Measurements from ENCODE around the gene HLA-F. TPM values are rescaled to one million over a fixed set of nuclear protein-coding genes. Genes with fewer than 3 reads are reported as not detected.
A peak's percentile ranks its signal among the peaks of the same experiment; 100 is the strongest.

HLA-F gene
- total RNA-seq, 4 donors from 2014 or later = 213 to 359 (median 299) TPM

GRCh38 chr6:29710281-29710941 lies 12.8 kb upstream of the HLA-F start:
- Histone ChIP-seq H3K27ac (peak overlapping the region in 2 of 4 donors; percentile 48 to 75), H3K9me3 (no peaks in the 10 kb centered on the region), H3K36me3 (no peaks in the 10 kb centered on the region), H3K4me3 (no peak overlapping the region), H3K4me1 (no peaks in the 10 kb centered on the region), H3K27me3 (no peaks in the 10 kb centered on the region)
- TF ChIP-seq POLR2A (IDR thresholded peaks at IDR 0.05) = no peak
- TF ChIP-seq, protein P1, sequence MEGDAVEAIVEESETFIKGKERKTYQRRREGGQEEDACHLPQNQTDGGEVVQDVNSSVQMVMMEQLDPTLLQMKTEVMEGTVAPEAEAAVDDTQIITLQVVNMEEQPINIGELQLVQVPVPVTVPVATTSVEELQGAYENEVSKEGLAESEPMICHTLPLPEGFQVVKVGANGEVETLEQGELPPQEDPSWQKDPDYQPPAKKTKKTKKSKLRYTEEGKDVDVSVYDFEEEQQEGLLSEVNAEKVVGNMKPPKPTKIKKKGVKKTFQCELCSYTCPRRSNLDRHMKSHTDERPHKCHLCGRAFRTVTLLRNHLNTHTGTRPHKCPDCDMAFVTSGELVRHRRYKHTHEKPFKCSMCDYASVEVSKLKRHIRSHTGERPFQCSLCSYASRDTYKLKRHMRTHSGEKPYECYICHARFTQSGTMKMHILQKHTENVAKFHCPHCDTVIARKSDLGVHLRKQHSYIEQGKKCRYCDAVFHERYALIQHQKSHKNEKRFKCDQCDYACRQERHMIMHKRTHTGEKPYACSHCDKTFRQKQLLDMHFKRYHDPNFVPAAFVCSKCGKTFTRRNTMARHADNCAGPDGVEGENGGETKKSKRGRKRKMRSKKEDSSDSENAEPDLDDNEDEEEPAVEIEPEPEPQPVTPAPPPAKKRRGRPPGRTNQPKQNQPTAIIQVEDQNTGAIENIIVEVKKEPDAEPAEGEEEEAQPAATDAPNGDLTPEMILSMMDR (IDR thresholded peaks at IDR 0.05) = no peak
- no peak for DNase-seq

DNA sequence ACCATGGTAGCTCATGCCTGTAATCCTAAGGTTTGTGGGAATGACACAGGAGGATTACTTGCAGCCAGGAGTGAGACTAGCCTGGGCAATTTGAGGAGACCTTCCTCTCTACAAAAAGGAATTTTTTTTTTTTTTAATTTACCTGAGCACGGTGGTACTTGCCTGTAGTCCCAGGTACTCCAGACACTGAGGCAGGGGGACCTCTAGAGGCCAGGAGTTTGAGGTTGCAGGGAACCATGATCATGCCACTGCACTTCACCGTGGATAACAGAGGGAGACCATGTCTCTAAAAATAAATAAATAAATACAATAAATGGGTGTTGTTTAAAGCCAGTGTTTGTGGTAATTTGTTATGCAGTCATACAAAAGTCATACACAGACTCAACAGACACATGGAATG lies 2.4 kb upstream of the HLA-F start:
- no peaks in the 10 kb centered on the region for H3K27me3 ChIP-seq
- H3K27ac ChIP-seq = no peak overlapping the region
- peaks cover 0 to 18% (median 13%) of the 10 kb centered on the region in 4 donors for H3K4me1 ChIP-seq
- DNase-seq = peak in 2 of 3 donors; percentile 31 to 72
- peaks cover 0 to 7% (median 0%) of the 10 kb centered on the region in 3 donors for H3K36me3 ChIP-seq
- TF ChIP-seq POLR2A (IDR thresholded peaks at IDR 0.05) = no peak
- TF ChIP-seq, protein P1 (IDR thresholded peaks at IDR 0.05) = peak in 2 of 6 experiments; percentile 7 to 16
- no peak overlapping the region for H3K4me3 ChIP-seq
- no peaks in the 10 kb centered on the region for H3K9me3 ChIP-seq

DNA sequence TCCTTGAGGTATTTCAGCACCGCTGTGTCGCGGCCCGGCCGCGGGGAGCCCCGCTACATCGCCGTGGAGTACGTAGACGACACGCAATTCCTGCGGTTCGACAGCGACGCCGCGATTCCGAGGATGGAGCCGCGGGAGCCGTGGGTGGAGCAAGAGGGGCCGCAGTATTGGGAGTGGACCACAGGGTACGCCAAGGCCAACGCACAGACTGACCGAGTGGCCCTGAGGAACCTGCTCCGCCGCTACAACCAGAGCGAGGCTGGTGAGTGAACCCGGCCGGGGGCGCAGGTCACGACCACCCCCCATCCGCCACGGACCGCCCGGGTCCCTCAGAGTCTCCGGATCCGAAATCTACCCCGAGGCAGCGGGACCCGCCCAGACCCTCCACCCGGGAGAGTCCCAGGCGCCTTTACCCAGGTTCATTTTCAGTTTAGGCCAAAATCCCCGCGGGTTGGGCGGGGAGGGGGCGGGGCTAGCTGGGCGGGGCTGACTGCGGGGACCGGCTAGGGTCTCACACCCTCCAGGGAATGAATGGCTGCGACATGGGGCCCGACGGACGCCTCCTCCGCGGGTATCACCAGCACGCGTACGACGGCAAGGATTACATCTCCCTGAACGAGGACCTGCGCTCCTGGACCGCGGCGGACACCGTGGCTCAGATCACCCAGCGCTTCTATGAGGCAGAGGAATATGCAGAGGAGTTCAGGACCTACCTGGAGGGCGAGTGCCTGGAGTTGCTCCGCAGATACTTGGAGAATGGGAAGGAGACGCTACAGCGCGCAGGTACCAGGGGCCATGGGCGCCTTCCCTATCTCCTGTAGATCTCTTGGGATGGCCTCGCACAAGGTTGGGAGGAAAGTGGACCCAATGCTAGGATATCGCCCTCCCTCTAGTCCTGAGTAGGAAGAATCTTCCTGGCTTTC lies 693 bp downstream of the HLA-F start:
- no peak for TF ChIP-seq POLR2A (IDR thresholded peaks at IDR 0.05)
- TF ChIP-seq, protein P1 (IDR thresholded peaks at IDR 0.05) = no peak
- Histone ChIP-seq H3K36me3 (peaks cover 0 to 32% (median 0%) of the 10 kb centered on the region in 3 donors), H3K27me3 (no peaks in the 10 kb centered on the region), H3K4me1 (peaks cover 0 to 23% (median 15%) of the 10 kb centered on the region in 4 donors), H3K27ac (peak overlapping the region; percentile 89 to 99 (median 97)), H3K9me3 (no peaks in the 10 kb centered on the region), H3K4me3 (peak overlapping the region; percentile 63 to 100 (median 82))
- peak; percentile 71 to 87 (median 80) for DNase-seq

GRCh38 chr6:29724937-29725869 lies 2.0 kb downstream of the HLA-F start:
- Histone ChIP-seq H3K27me3 (no peaks in the 10 kb centered on the region), H3K9me3 (no peaks in the 10 kb centered on the region), H3K4me1 (peaks cover 0 to 23% (median 15%) of the 10 kb centered on the region in 4 donors), H3K36me3 (peaks cover 0 to 32% (median 0%) of the 10 kb centered on the region in 3 donors), H3K4me3 (peak overlapping the region in 3 of 4 donors; percentile 63 to 100 (median 81)), H3K27ac (peak overlapping the region in 2 of 4 donors; percentile 46 to 96)
- DNase-seq = no peak
- TF ChIP-seq, protein P1 (IDR thresholded peaks at IDR 0.05) = no peak
- no peak for TF ChIP-seq POLR2A (IDR thresholded peaks at IDR 0.05)

DNA sequence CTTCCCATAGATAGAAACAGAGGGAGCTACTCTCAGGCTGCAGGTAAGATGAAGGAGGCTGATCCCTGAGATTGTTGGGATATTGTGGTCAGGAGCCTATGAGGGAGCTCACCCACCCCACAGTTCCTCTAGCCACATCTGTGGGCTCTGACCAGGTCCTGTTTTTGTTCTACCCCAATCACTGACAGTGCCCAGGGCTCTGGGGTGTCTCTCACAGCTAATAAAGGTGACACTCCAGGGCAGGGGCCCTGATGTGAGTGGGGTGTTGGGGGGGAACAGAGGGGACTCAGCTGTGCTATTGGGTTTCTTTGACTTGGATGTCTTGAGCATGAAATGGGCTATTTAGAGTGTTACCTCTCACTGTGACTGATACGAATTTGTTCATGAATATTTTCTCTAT lies 2.8 kb downstream of the HLA-F start:
- peak overlapping the region in 1 of 4 donors; percentile 25 for H3K27ac ChIP-seq
- no peaks in the 10 kb centered on the region for H3K27me3 ChIP-seq
- DNase-seq = no peak
- no peaks in the 10 kb centered on the region for H3K9me3 ChIP-seq
- H3K4me3 ChIP-seq = peak overlapping the region in 3 of 4 donors; percentile 9 to 100 (median 19)
- H3K4me1 ChIP-seq = peaks cover 0 to 23% (median 15%) of the 10 kb centered on the region in 4 donors
- peaks cover 0 to 32% (median 0%) of the 10 kb centered on the region in 3 donors for H3K36me3 ChIP-seq
- TF ChIP-seq, protein P1 (IDR thresholded peaks at IDR 0.05) = no peak
- no peak for TF ChIP-seq POLR2A (IDR thresholded peaks at IDR 0.05)
